Hepatocyte (in vitro differentiated cells): Measurements from ENCODE around the gene PLCB4. TPM values are rescaled to one million over a fixed set of nuclear protein-coding genes. Genes with fewer than 3 reads are reported as not detected.

Experiments used
- DNase-seq: peaks from one replicate; pipeline ENCODE4 v3.0.0-alpha.2; 2016; ENCODE audit warnings: low spot score
- H2AFZ ChIP-seq: fragments of 200-600 bp; sonication (generic); 2 replicates; pipeline ENCODE4 v1.6.0; 2016; ENCODE audit warnings: antibody characterized with exemption, mild to moderate bottlenecking
- H3K27ac ChIP-seq: fragments of 200-600 bp; sonication (generic); 2 replicates; pipeline ENCODE4 v1.5.1; 2016; ENCODE audit warnings: mild to moderate bottlenecking
- H3K27me3 ChIP-seq: fragments of 200-600 bp; sonication (generic); 2 replicates; pipeline ENCODE4 v1.6.1; 2016
- H3K36me3 ChIP-seq: fragments of 200-600 bp; sonication (generic); replicated peaks from 2 replicates; pipeline ENCODE4 v1.5.1; 2016; ENCODE audit warnings: low read depth; ENCODE audit not compliant: insufficient read depth
- H3K4me1 ChIP-seq: fragments of 200-600 bp; sonication (generic); 2 replicates; pipeline ENCODE4 v1.5.1; 2016; ENCODE audit warnings: mild to moderate bottlenecking, moderate library complexity; ENCODE audit not compliant: insufficient read depth
- H3K4me2 ChIP-seq: fragments of 200-600 bp; sonication (generic); 2 replicates; pipeline ENCODE4 v1.6.0; 2016
- H3K4me3 ChIP-seq: fragments of 200-600 bp; sonication (generic); 2 replicates; pipeline ENCODE4 v1.5.1; 2016; ENCODE audit warnings: mild to moderate bottlenecking
- H3K79me2 ChIP-seq: fragments of 200-600 bp; sonication (generic); 2 replicates; pipeline ENCODE4 v1.6.0; 2017; ENCODE audit warnings: mild to moderate bottlenecking
- H3K9me2 ChIP-seq: fragments of 200-600 bp; sonication (generic); replicated peaks from 2 replicates; pipeline ENCODE4 v1.6.0; 2017; ENCODE audit warnings: mild to moderate bottlenecking; ENCODE audit not compliant: insufficient read depth
- H3K9me3 ChIP-seq: fragments of 200-600 bp; sonication (generic); 2 replicates; pipeline ENCODE4 v1.5.1; 2016; ENCODE audit warnings: low read depth, mild to moderate bottlenecking
- H4K20me1 ChIP-seq: fragments of 200-600 bp; sonication (generic); 2 replicates; pipeline ENCODE4 v1.6.0; 2016; ENCODE audit warnings: mild to moderate bottlenecking; ENCODE audit not compliant: insufficient read depth, poor library complexity, severe bottlenecking
- EZH2 ChIP-seq: fragments of 200-600 bp; sonication (generic); IDR thresholded peaks from 2 replicates; pipeline ENCODE4 v1.6.1; 2016; ENCODE audit warnings: antibody characterized with exemption, mild to moderate bottlenecking, borderline replicate concordance
- EZH2phosphoT487 ChIP-seq: fragments of 200-600 bp; sonication (generic); IDR thresholded peaks from one replicate; pipeline ENCODE4 v1.6.1; 2018; ENCODE audit warnings: antibody characterized with exemption, mild to moderate bottlenecking, low read depth, moderate library complexity; ENCODE audit not compliant: unreplicated experiment, severe bottlenecking
- WGBS: methylation state at CpG from one replicate; pipeline ENCODE4 v1.1.6; 2016; ENCODE audit warnings: low lambda C conversion rate; ENCODE audit errors: missing lambda C conversion rate; 5-methylcytosine and 5-hydroxymethylcytosine counted together
- polyA plus RNA-seq: library from polyadenylated mRNA; unstranded; fragments of >200 nt; fragmentation: Nextera tagmentation; extraction: Ambion mirVana; gene quantifications from 2 replicates; pipeline ENCODE4 v1.2.1, GENCODE V29; 2016
- total RNA-seq: library from RNA; depleted of rRNA; stranded (reverse); fragments of >200 nt; gene quantifications from 2 replicates; pipeline ENCODE4 v1.2.3, GENCODE V29; 2014
- TF ChIP-seq, protein P1 (sequence below): fragments of 200-600 bp; sonication (generic); IDR thresholded peaks from 2 replicates; pipeline ENCODE4 v1.5.1; 2016; ENCODE audit warnings: antibody characterized with exemption, mild to moderate bottlenecking; ENCODE audit not compliant: poor library complexity

The PLCB4 gene
- total and polyA plus RNA-seq, 2 experiments from 2014 or later = 6.4 to 15.0 TPM

DNA sequence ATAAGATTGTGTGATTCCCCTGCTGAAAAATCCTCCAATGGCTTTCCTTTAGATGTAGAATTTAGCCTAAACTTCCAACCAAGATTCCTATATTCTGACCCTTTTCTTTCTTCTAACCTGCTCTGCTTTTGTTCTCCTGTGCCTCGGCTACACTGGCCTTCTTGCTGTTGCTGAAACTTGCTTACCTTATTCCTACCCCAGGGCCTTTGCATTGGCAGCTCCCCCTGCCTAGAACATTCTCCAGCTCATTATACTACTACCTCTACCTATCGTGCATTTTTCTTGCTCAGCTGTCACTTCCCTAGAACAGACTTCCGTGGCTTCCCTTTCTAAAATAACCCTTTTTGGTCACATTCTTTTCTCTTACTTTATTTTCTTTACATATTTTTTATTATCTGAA lies 48.7 kb downstream of the PLCB4 start:
- Histone ChIP-seq H3K27ac (no peak overlapping the region), H2AFZ (no peak overlapping the region), H3K4me2 (no peak overlapping the region), H3K27me3 (no peaks in the 10 kb centered on the region), H4K20me1 (no peaks in the 10 kb centered on the region), H3K4me3 (no peak overlapping the region), H3K9me2 (no peaks in the 10 kb centered on the region), H3K79me2 (no peaks in the 10 kb centered on the region), H3K4me1 (no peaks in the 10 kb centered on the region), H3K36me3 (no peaks in the 10 kb centered on the region), H3K9me3 (no peaks in the 10 kb centered on the region)
- 91% methylated on average over 3 of the region's 3 CpGs for WGBS
- no peak for DNase-seq
- TF ChIP-seq, protein P1, sequence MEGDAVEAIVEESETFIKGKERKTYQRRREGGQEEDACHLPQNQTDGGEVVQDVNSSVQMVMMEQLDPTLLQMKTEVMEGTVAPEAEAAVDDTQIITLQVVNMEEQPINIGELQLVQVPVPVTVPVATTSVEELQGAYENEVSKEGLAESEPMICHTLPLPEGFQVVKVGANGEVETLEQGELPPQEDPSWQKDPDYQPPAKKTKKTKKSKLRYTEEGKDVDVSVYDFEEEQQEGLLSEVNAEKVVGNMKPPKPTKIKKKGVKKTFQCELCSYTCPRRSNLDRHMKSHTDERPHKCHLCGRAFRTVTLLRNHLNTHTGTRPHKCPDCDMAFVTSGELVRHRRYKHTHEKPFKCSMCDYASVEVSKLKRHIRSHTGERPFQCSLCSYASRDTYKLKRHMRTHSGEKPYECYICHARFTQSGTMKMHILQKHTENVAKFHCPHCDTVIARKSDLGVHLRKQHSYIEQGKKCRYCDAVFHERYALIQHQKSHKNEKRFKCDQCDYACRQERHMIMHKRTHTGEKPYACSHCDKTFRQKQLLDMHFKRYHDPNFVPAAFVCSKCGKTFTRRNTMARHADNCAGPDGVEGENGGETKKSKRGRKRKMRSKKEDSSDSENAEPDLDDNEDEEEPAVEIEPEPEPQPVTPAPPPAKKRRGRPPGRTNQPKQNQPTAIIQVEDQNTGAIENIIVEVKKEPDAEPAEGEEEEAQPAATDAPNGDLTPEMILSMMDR = no peak
- TF ChIP-seq EZH2phosphoT487 (no peak), EZH2 (no peak)

DNA sequence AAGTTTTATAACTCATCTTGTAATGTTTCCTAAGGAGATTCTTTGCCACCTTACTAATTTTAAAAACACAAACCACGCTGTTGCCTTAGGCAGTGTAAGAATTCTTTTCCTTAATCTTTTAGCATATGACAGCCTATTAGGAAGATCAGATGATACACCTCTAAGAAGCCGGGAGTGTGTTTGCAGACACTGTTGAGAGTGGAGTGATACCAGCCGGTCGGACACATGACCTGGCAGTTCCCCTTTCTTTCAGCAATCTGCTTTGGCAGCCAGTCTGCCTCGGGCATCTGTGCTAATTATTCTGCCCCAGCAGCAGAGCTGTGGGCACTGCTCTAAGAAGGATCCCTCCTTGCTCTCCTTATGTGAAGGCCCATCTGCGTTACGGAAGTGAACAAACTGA lies 50.9 kb downstream of the PLCB4 start:
- no peak for DNase-seq
- Histone ChIP-seq H3K27me3 (no peaks in the 10 kb centered on the region), H3K4me3 (no peak overlapping the region), H2AFZ (no peak overlapping the region), H3K4me1 (no peaks in the 10 kb centered on the region), H4K20me1 (no peaks in the 10 kb centered on the region), H3K9me3 (no peaks in the 10 kb centered on the region), H3K27ac (no peak overlapping the region), H3K4me2 (no peak overlapping the region), H3K36me3 (no peaks in the 10 kb centered on the region), H3K9me2 (no peaks in the 10 kb centered on the region), H3K79me2 (no peaks in the 10 kb centered on the region)
- TF ChIP-seq, protein P1 = no peak
- TF ChIP-seq EZH2phosphoT487 (no peak), EZH2 (no peak)
- 71% methylated on average over 7 of the region's 7 CpGs for WGBS

DNA sequence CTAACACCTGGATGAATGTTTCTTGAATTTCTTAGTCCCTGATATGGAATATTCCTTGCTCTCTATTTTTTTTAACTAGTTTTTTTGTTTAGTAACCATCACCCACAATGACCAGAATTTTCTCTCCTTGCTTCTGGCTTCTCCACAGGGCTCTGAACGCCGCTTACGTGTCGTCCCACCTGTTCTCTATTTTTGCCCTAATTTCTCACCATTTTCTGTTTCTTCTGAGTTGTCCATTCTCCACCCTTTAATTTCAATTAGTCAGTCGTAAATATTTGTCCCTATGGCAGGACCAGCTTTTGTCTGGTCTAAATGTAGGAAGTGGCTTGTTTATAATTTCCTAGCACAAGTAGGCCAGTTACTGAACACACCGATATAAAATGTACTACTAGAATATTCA lies 52.3 kb downstream of the PLCB4 start:
- Histone ChIP-seq H2AFZ (no peak overlapping the region), H3K36me3 (no peaks in the 10 kb centered on the region), H3K27me3 (no peaks in the 10 kb centered on the region), H3K79me2 (no peaks in the 10 kb centered on the region), H3K27ac (no peak overlapping the region), H4K20me1 (no peaks in the 10 kb centered on the region), H3K4me3 (no peak overlapping the region), H3K9me2 (no peaks in the 10 kb centered on the region), H3K4me1 (no peaks in the 10 kb centered on the region), H3K4me2 (no peak overlapping the region), H3K9me3 (no peaks in the 10 kb centered on the region)
- 95% methylated on average over 6 of the region's 6 CpGs for WGBS
- TF ChIP-seq EZH2phosphoT487 (no peak), EZH2 (no peak)
- TF ChIP-seq, protein P1 = no peak
- no peak for DNase-seq

DNA sequence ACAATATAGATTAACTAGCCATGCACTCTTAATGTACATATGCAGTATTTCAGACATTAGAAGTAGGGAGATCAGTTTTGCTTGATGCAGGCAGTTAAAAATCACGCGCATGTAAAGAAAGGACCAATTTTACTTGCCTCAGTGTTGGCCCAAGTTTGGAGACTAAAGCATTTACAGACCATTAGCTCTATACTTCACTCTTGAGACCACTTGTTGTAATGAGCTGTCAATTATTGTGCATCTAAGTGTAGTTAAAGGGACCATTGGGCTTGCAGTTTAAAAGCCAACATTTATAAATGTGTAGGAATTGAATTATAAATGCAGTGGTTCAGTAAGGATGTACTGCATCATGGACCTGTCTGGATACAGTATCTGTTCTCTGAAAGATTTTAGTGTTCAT lies 53.7 kb downstream of the PLCB4 start:
- no peak overlapping the region for H3K4me3 ChIP-seq
- TF ChIP-seq EZH2 (no peak), EZH2phosphoT487 (no peak)
- TF ChIP-seq, protein P1 = no peak
- H3K36me3 ChIP-seq = no peaks in the 10 kb centered on the region
- no peaks in the 10 kb centered on the region for H3K27me3 ChIP-seq
- no peaks in the 10 kb centered on the region for H3K4me1 ChIP-seq
- H3K79me2 ChIP-seq = no peaks in the 10 kb centered on the region
- no peaks in the 10 kb centered on the region for H3K9me3 ChIP-seq
- DNase-seq = no peak
- no peak overlapping the region for H3K27ac ChIP-seq
- H4K20me1 ChIP-seq = no peaks in the 10 kb centered on the region
- 94% methylated on average over 2 of the region's 2 CpGs for WGBS
- H2AFZ ChIP-seq = no peak overlapping the region
- H3K4me2 ChIP-seq = no peak overlapping the region
- no peaks in the 10 kb centered on the region for H3K9me2 ChIP-seq
